ENCODE data around the gene DOHH.

The DOHH gene

GRCh38 chr19:3544058-3544376 is 43.5 kb upstream of the DOHH start:
- Histone ChIP-seq H3K36me3 (ENCODE audit: insufficient read depth) (no peaks in the 10 kb centered on the region), H3K79me2 (ENCODE audit: insufficient read depth, low read depth) (no peaks in the 10 kb centered on the region), H3K4me3 (IDR thresholded peaks at IDR 0.05; ENCODE audit: insufficient read depth, low read depth, low read length) (no peak overlapping the region), H3K4me1 (ENCODE audit: low read depth, poor library complexity, severe bottlenecking) (no peaks in the 10 kb centered on the region), H3K27ac (no peak overlapping the region), H2AFZ (ENCODE audit: low read depth) (no peak overlapping the region), H3K4me2 (no peak overlapping the region), H4K20me1 (ENCODE audit: insufficient read depth) (no peaks in the 10 kb centered on the region), H3K27me3 (ENCODE audit: insufficient read depth, low read depth) (no peaks in the 10 kb centered on the region), H3K9ac (no peak overlapping the region)
- TF ChIP-seq CTCF (conservative IDR thresholded peaks at IDR 0.05; ENCODE audit: low read depth, low read length): no peak

GRCh38 chr19:3543150-3544057 is 42.9 kb upstream of the DOHH start:
- no peak for TF ChIP-seq CTCF (conservative IDR thresholded peaks at IDR 0.05; ENCODE audit: low read depth, low read length)
- H3K79me2 ChIP-seq (ENCODE audit: insufficient read depth, low read depth): no peaks in the 10 kb centered on the region
- H4K20me1 ChIP-seq (ENCODE audit: insufficient read depth): no peaks in the 10 kb centered on the region

GRCh38 chr19:3539756-3540118 is 39.3 kb upstream of the DOHH start:
- Histone ChIP-seq H3K36me3 (ENCODE audit: insufficient read depth) (no peaks in the 10 kb centered on the region), H3K4me2 (no peak overlapping the region), H3K4me3 (IDR thresholded peaks at IDR 0.05; ENCODE audit: insufficient read depth, low read depth, low read length) (no peak overlapping the region), H3K27ac (no peak overlapping the region), H3K27me3 (ENCODE audit: insufficient read depth, low read depth) (no peaks in the 10 kb centered on the region), H4K20me1 (ENCODE audit: insufficient read depth) (no peaks in the 10 kb centered on the region), H3K9ac (no peak overlapping the region), H3K79me2 (ENCODE audit: insufficient read depth, low read depth) (no peaks in the 10 kb centered on the region), H2AFZ (ENCODE audit: low read depth) (no peak overlapping the region), H3K4me1 (ENCODE audit: low read depth, poor library complexity, severe bottlenecking) (no peaks in the 10 kb centered on the region)
- no peak for TF ChIP-seq CTCF (conservative IDR thresholded peaks at IDR 0.05; ENCODE audit: low read depth, low read length)

More at GRCh38 chr19:3543150-3544057, 42.9 kb upstream of the DOHH start:
- Histone ChIP-seq H3K27me3 (ENCODE audit: insufficient read depth, low read depth) (no peaks in the 10 kb centered on the region), H3K4me1 (ENCODE audit: low read depth, poor library complexity, severe bottlenecking) (no peaks in the 10 kb centered on the region), H2AFZ (ENCODE audit: low read depth) (no peak overlapping the region), H3K9ac (no peak overlapping the region), H3K4me3 (IDR thresholded peaks at IDR 0.05; ENCODE audit: insufficient read depth, low read depth, low read length) (no peak overlapping the region), H3K36me3 (ENCODE audit: insufficient read depth) (no peaks in the 10 kb centered on the region), H3K27ac (no peak overlapping the region), H3K4me2 (no peak overlapping the region)

GRCh38 chr19:3538965-3539755 is 38.7 kb upstream of the DOHH start, which contains the start of gene TEKTIP1:
TEKTIP1 (plus strand) TSS chr19:3539174; CDS start chr19:3539178, 4 bp downstream.
- no peak within 1 kb of the TSS for H3K4me2 ChIP-seq
- H4K20me1 ChIP-seq (ENCODE audit: insufficient read depth): no peaks in the 10 kb centered on the region
- H3K9ac ChIP-seq: no peak within 1 kb of the TSS
- no peak within 1 kb of the TSS for H3K4me3 ChIP-seq (IDR thresholded peaks at IDR 0.05; ENCODE audit: insufficient read depth, low read depth, low read length)
- no peaks in the 10 kb centered on the region for H3K79me2 ChIP-seq (ENCODE audit: insufficient read depth, low read depth)
- no peak for TF ChIP-seq CTCF (conservative IDR thresholded peaks at IDR 0.05; ENCODE audit: low read depth, low read length)
- no peaks in the 10 kb centered on the region for H3K27me3 ChIP-seq (ENCODE audit: insufficient read depth, low read depth)
- no peaks in the 10 kb centered on the region for H3K36me3 ChIP-seq (ENCODE audit: insufficient read depth)
- no peaks in the 10 kb centered on the region for H3K4me1 ChIP-seq (ENCODE audit: low read depth, poor library complexity, severe bottlenecking)
- no peak within 1 kb of the TSS for H3K27ac ChIP-seq
- H2AFZ ChIP-seq (ENCODE audit: low read depth): no peak within 1 kb of the TSS

Data from KMS-11 (cell line).